Muscle layer of duodenum (tissue), 2 donors: ENCODE data around the gene VAMP7.
"Not testable (repeated sequence)": the region's sequence is repeated elsewhere in the genome, so short reads cannot be mapped to it uniquely, and the experiment has no call there.

Source experiments
- H3K27ac ChIP-seq: one replicate; pipeline ENCODE4 v1.7.0; 2013; ENCODE audit warnings: mild to moderate bottlenecking, low read length
- H3K27me3 ChIP-seq: one replicate; pipeline ENCODE4 v1.7.0; 2013; ENCODE audit warnings: low read depth, mild to moderate bottlenecking, control low read depth, low read length
- H3K36me3 ChIP-seq, 2 donors: one replicate each; pipeline ENCODE4 v1.7.0; 2013; ENCODE audit warnings: low read length in 2 of 2, control low read depth in 1 of 2, mild to moderate bottlenecking in 1 of 2; ENCODE audit not compliant: insufficient read depth in 2 of 2, control insufficient read depth in 1 of 2
- H3K4me1 ChIP-seq, 2 donors: one replicate each; pipeline ENCODE4 v1.7.0; 2013; ENCODE audit warnings: low read length in 2 of 2, mild to moderate bottlenecking in 2 of 2, control low read depth in 1 of 2, moderate library complexity in 1 of 2; ENCODE audit not compliant: insufficient read depth in 2 of 2, control insufficient read depth in 1 of 2
- H3K4me3 ChIP-seq, 2 donors: one replicate each; pipeline ENCODE4 v1.7.0; 2013; ENCODE audit warnings: low read length in 2 of 2, low read depth in 1 of 2, mild to moderate bottlenecking in 1 of 2
- H3K9me3 ChIP-seq, 2 donors: one replicate each; pipeline ENCODE4 v1.7.0; 2013; ENCODE audit warnings: low read length in 2 of 2, control low read depth in 1 of 2, mild to moderate bottlenecking in 1 of 2; ENCODE audit not compliant: control insufficient read depth in 1 of 2
- donor health status: healthy.

The VAMP7 gene

DNA sequence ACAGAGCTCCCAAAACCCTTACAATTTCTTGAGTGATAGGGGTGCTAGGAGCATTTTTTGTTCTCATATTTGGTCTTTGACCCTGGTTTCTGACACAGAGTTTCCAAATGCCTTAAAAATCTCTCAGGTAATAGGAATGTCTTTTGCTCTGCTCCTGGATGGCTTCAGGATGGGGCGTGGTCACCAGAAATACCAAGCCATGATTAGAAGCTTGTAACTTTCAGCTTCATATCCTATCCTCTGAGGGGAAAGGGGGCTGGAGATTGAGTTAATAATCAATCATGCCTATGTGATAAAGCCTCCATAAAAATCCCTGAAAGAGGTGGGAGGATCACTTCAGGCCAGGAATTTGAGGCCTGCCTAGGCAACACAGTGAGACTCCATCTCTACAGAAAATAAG lies 81.8 kb downstream of the VAMP7 start:
- Histone ChIP-seq H3K9me3 (peaks cover 0 to 10% of the 10 kb centered on the region in 2 donors), H3K4me1 (no peaks in the 10 kb centered on the region), H3K27me3 (no peaks in the 10 kb centered on the region), H3K27ac (no peak overlapping the region), H3K4me3 (no peak overlapping the region), H3K36me3 (no peaks in the 10 kb centered on the region)

DNA sequence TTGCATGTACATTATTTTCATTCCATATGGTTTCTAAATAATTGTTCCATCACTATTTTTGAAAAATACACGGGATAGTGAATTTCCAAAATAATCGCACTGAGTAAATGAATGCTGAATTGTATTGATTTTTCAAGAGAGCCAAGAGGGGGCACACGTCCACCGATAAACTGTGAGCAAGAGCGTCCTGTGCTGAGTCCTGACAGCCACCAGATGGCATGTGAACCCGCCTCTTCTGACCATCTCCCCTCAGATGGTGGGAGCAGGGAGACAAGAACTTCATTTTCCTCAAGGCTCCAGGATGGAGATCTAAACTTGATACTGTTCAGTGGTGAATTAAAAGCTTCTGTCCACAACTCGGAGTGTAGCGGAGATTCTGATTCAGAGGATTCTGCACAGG lies 85.7 kb downstream of the VAMP7 start:
- H3K9me3 ChIP-seq = peaks cover 0 to 16% of the 10 kb centered on the region in 2 donors
- no peak overlapping the region for H3K4me3 ChIP-seq
- no peaks in the 10 kb centered on the region for H3K4me1 ChIP-seq
- H3K27ac ChIP-seq = no peak overlapping the region
- no peaks in the 10 kb centered on the region for H3K36me3 ChIP-seq
- no peaks in the 10 kb centered on the region for H3K27me3 ChIP-seq

DNA sequence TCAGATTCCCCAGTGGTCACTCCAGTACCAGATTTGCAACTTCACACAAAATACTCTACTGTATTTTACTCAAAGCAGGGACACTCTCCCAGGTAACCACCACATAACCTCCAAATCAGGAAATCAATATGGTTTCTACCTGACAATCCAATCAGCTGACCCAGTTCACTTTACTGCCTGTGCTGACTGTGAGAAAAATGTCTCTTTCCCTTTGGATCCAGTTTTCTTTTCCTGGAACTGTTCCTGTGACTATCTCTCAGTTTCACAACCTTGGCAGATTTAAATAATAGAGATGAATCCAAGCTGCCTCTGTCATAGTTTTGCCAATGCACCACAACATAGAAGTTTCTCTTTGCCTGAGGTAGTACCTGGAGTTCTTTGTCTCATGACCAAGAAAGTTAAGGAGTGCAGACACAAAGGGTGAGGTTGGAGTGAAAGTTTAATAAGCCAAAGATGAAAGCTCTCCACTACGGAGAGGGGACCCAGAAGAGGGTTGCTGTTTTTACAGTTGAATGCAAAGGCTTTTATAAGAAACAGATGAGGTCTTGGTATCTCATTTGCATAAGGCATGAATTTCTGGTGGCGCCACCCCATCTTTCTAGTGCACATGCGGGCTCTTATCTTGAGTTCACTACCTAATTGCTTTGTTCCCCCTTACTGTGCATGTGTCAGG lies 86.6 kb downstream of the VAMP7 start:
- Histone ChIP-seq H3K27me3 (no peaks in the 10 kb centered on the region), H3K4me3 (no peak overlapping the region), H3K36me3 (no peaks in the 10 kb centered on the region), H3K27ac (no peak overlapping the region), H3K4me1 (no peaks in the 10 kb centered on the region), H3K9me3 (peaks cover 0 to 16% of the 10 kb centered on the region in 2 donors)

DNA sequence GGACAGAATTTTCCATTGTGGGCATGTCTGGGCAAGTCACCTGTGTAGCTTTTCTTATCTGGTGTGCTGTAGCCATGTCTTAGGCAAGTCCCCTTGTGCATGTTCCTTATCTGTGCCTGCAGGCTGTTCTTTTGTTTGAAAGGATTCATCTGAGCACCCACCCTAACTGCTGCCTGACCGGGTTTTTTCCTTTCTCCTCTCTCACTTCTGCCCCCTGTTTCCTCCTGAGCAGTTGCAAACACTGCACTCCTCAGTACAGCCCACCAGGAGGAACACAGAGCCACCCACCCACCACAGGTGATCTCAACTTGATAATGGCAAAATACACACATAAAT lies 87.1 kb downstream of the VAMP7 start:
- Histone ChIP-seq H3K4me1 (no peaks in the 10 kb centered on the region), H3K36me3 (no peaks in the 10 kb centered on the region), H3K27me3 (no peaks in the 10 kb centered on the region), H3K4me3 (no peak overlapping the region), H3K9me3 (peaks cover 0 to 16% of the 10 kb centered on the region in 2 donors), H3K27ac (no peak overlapping the region)

DNA sequence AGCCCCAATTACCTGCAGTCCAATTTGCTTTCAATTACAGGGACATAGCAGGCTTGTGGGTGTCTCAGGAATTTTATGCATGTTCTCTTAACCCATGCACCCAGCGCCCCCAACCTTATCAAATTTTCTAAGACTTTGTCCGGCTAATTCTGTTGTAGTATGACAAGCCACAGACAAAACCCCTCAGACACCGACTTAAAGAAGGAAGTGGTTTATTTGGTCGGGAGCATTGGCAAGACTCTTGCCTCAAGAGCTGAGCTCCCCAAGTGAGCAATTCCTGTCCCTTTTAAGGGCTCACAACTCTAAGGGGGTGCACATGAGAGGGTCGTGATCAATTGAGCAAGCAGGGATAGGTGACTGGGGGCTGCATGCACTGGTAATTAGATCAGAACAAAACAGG lies 87.6 kb downstream of the VAMP7 start:
- H3K27me3 ChIP-seq = no peaks in the 10 kb centered on the region
- no peak overlapping the region for H3K27ac ChIP-seq
- no peak overlapping the region for H3K4me3 ChIP-seq
- peaks cover 0 to 11% of the 10 kb centered on the region in 2 donors for H3K9me3 ChIP-seq
- no peaks in the 10 kb centered on the region for H3K36me3 ChIP-seq
- H3K4me1 ChIP-seq = no peaks in the 10 kb centered on the region

DNA sequence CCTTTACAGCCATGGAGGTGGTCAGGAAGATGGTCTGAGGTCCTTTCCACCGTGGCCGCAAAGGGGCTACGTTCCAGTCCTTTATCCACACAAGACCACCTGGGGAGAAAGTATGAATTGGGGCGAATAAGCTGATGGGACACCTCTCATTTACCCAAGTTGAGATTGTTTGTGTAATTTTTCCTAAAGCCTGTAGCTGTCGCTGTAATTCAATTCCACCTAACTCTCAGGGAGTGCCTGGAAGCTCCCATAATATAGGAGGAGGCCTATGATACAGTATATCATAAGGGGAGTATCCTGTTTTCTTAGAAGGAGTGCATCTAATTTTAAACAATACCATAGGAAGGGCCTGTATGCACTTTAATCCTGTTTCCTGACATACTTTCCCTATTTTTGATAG lies 90.5 kb downstream of the VAMP7 start:
- H3K9me3 ChIP-seq, H3K4me1 ChIP-seq, H3K27me3 ChIP-seq, H3K4me3 ChIP-seq, H3K36me3 ChIP-seq, H3K27ac ChIP-seq: not testable (repeated sequence)

DNA sequence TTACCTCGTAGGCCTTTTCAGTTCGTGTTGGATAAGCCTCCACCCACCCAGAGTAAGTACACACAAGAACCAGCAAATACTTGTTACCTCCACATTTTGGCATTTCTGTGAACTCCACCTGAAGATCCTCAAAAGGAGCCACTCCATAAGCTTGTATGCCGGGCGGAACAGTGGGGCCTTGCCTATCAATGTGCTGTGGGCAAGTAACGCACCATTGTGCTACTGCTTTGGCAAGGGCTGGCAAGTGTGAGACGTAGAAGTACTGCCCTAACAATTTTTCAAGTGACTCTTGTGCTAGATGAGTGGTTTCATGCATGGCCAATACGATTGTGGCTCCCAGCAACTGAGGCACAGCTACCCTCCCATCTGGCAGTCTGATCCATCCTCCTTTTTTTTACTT lies 91.1 kb downstream of the VAMP7 start:
- not testable (repeated sequence) for H3K27me3 ChIP-seq, H3K27ac ChIP-seq, H3K36me3 ChIP-seq, H3K4me1 ChIP-seq, H3K4me3 ChIP-seq, H3K9me3 ChIP-seq

DNA sequence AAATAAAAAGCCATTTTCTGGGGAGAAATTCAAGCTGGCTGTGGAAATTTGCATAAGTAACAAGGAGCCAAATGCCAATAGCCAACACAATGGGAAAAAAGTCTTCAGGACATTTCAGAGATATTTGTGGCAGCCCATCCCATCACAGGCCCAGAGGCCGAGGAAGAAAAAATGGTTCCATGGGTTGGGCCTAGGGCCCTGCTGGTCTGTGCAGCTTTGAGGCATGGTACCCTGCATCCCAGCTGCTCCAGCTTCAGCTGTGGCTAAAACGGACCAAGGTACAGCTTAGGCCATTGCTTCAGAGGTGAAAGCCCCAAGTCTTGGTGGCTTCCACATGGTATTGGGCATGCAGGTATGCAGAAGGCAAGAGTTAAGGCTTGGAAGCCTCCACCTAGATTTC lies 102.2 kb downstream of the VAMP7 start:
- Histone ChIP-seq H3K9me3 (peaks cover 0 to 8% of the 10 kb centered on the region in 2 donors), H3K4me3 (no peak overlapping the region), H3K27ac (no peak overlapping the region), H3K27me3 (no peaks in the 10 kb centered on the region), H3K4me1 (no peaks in the 10 kb centered on the region), H3K36me3 (no peaks in the 10 kb centered on the region)

DNA sequence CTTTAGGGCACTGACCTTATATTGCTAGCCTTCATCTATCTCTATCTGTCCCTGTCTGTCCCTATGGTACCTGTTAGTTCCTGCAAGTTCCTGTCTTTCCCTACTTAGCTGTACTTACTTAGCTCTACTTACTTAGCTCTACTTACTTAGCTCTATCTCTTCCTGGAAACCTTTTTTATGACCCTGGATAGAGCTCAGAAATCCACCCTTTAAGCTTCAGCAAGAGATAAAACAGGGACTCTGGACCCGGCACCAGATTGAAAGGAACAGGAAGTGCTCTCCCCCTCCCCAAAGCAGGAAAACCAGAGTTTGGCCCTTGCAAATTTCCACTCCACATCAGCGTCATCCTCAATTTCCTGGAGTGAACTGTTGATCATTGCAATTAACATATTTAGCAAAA lies 104.1 kb downstream of the VAMP7 start:
- Histone ChIP-seq H3K4me3 (no peak overlapping the region), H3K4me1 (no peaks in the 10 kb centered on the region), H3K9me3 (peaks cover 0 to 8% of the 10 kb centered on the region in 2 donors), H3K36me3 (no peaks in the 10 kb centered on the region), H3K27me3 (no peaks in the 10 kb centered on the region), H3K27ac (no peak overlapping the region)

DNA sequence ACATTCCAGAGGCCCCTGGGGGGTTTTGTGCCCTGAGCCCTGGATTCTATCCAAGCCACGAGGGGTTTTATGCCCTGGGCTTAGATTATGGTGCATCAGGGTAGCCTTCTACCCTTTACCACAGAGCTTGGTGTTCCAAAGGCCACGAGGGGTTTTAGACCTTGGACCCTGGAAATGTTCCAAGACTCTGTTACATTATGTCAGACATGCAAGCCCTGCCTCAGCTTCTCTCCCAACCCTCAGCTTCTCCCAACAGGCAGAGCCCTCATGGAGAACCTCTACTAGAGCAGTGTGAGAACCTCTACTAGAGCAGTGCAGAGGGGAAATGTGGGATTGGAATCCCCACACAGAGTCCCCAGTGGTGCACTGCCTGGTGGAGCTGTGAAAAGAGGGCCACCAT lies 105.8 kb downstream of the VAMP7 start:
- H3K9me3 ChIP-seq, H3K36me3 ChIP-seq, H3K27me3 ChIP-seq, H3K4me3 ChIP-seq, H3K27ac ChIP-seq, H3K4me1 ChIP-seq: not testable (repeated sequence)

DNA sequence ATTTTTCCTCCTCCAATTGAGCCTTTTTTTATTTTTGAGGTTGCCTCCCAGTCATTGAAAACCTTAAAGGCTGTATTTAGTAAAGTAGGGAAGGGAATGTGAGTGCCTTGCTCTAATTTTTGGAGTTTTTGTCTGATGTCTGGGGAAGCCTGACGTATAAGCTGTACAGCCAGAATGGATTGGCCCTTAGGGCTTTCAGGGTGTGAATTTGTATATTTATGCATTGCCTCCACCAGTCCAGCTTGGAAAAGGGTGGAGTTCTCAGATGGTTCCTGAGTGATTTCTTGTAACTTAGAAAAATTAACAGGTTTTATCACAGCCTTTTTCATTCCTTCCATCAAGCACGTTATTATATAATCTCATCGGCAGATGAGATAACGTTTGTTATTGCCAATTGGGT lies 107.7 kb downstream of the VAMP7 start:
- Histone ChIP-seq H3K9me3 (peaks cover 0 to 2% of the 10 kb centered on the region in 2 donors), H3K27me3 (no peaks in the 10 kb centered on the region), H3K4me3 (no peak overlapping the region), H3K4me1 (no peaks in the 10 kb centered on the region), H3K27ac (no peak overlapping the region), H3K36me3 (no peaks in the 10 kb centered on the region)
